ENCODE results near the gene OSBPL5.

Gene OSBPL5

GRCh38 chr11:3050386-3051195 is 114.5 kb downstream of the OSBPL5 start:
- DNase-seq: peak in 1 of 3 experiments; percentile 23

GRCh38 chr11:3049430-3050243 is 115.5 kb downstream of the OSBPL5 start:
- peak; percentile 66 to 81 (median 66) for DNase-seq

DNA sequence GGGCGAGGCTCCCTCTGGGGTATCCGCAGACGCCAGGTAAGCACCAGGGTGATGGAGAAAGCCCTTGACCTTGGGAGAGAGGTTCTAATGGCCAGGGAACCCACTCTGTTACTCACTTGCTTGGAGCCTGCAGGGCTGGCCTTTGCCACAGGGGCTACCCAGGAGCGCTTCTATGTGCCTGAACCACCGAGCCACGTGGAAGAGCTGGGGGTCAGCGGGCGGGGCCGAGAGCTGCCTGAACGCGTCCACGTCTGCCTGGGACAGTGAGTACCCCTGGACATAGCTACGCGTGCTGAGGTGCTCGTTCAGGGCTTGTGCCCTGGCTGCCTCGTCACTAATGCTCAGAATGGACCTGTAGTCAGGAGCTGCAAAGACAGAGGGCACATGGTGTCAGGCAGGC is 117.5 kb downstream of the OSBPL5 start:
- DNase-seq: no peak

- no peak for DNase-seq
These were observed 118.5 kb downstream of the OSBPL5 start for GRCh38 chr11:3046641-3047040.

GRCh38 chr11:3046190-3046589 is 118.9 kb downstream of the OSBPL5 start:
- DNase-seq: no peak

DNA sequence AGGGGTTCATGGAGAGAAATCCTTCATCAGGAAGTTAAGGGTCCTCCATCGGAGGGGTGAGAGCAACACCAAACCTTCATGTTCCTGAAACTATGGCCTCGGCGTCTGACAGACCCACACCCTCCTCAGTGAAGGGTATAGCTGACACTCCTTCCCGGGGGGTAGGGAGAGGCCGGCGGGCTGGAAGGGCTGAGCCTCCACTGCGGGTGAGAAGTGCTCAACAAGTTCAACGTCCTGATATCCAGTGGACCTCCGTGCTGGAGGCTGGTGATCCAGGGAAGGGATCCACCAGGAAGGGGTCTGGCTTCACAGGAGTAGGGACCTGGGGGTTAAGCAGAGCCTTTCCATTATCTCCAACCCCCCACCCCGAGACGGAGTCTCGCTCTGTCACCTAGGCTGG is 120.2 kb downstream of the OSBPL5 start:
- no peak for DNase-seq

DNA sequence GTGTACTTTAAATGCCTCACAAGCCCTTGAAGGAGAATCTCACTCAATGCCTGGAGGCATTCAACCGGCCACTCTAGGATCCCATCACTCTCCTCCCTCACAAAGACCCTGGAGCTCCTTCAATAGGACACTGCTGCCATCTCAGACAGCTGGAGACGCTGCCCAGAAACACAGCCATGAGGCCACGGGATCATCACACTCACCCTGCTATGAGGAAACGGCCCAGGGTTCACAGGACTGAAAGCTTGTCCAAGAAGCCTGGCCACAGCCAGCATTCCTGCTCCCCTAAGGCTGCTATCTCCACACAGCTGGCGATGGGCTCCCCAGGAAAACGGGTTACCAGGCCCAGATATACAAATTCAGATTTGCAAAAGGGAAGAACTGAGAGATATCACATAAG is 121.1 kb downstream of the OSBPL5 start:
- no peak for DNase-seq

DNA sequence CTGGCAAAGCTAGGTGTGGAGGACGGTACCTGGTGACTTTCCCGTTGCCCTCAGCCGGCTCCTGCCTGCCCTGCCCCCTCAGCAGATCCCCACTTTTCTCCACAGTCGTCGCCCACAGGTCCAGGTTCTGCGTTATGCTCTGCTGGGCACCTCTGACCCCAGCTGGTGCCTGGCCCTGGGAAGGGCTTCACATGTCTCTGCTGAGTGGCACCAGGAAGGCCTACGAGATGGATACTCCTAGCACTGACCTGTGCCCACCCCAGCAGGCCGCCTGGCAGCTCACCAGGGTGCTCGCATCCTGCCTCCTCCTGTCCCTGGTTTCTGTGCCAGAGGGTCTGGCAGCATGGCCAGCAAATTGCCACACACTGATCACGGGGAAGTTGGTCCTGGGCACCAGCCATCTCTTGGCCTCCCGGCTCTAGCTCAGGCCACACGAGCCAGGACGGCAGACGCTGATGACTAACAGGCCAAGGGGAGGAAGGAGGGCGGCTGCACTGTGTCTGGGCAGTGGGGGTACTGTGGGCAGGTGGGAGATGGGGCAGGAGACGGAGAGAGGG is 121.7 kb downstream of the OSBPL5 start:
- no peak for DNase-seq

DNA sequence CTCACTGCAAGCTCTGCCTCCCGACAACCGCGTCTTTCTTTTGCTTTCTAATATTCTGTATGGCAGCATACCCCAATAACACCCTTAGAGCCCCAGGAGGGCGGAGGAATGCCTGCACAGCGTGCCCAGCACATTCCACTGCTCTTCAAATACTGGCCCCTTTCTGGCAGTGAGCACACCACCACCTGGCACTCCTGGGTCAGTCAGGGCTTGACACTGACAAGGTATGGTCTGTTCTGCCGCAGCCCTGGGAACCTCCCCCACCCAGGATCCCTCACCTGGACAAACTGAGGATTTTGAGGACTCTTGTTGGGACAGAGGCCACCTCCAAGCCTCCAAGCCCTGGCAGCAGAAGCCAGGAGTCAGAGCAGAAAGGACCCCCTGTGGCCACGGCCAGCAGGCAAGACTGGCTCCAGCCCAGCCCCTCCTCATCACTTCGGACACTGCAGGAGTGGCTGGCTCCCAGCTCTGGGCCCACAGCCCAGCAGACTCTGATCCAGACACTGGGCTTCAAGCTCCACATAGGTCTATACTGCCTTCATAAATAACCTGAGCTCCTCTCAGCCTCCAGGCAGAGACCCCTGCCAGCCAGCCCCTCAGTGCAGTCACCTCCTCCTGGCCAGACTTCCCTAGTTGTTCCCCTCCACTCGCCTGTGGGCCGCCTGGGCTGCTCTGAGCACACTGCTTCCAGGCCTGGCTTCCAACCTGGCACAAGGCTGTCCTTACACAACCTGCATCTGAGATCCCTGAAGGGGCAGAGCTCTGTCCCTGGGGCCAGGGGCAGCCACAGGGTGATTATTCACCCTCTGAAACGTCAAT is 122.4 kb downstream of the OSBPL5 start:
- DNase-seq: no peak

DNA sequence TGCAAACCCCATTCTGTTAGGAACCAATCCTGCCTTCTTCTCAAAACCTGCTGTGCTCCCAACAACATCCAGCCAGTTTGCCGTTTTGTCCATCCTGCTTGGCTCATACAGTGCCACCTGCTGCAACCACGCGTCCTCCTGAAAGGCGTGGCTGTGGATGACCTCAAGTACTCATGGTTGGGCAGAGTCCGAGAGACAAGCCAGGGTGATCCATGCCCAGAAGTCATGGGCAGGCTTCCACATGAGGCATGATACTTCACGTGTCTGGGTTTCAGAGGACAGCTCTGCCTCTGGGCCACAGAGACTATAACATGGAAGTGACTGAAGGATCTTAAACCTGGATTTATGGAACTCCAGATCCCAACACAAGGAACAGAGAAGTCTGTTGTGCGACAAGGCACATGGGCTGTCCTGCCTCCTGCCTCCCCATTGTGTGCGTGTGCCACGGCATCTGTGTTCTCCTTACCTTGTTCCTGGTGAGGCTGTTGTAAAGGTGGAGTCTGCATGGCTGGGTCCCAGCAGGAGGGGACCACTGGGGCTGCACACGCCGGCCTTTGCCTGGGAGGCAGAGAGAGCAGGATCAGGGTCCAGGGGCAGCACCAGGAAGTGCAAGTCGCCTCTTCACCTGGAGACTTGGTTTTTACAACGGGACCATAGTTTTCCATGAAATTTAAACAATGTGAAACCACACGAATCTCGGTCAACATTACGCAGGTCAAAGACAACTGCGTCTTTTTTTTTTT is 123.2 kb downstream of the OSBPL5 start:
- no peak for DNase-seq

GRCh38 chr11:3040881-3041280 is 124.2 kb downstream of the OSBPL5 start:
- DNase-seq: no peak

DNA sequence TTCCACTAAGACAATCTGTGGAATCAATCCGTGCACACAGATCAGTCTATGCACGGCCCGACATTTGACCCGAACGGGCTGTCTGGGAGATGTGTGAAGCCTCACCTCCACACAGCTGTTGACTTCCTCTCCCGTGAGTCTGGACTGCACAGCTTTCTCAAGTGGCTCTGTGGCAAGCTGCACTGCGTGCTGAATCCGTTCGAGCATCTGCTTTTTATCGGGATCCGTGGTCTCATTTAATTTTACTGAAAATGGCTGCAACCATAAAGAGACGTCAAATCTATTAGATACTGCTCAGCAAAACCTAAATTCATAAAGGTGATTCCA is 127.2 kb downstream of the OSBPL5 start:
- DNase-seq: no peak
